GM19438 (cell line): ENCODE data around the gene ACER3.
A peak's percentile ranks its signal among the peaks of the same experiment; 100 is the strongest.
"Not testable (repeated sequence)": the region's sequence is repeated elsewhere in the genome, so short reads cannot be mapped to it uniquely, and the experiment has no call there.

Experiments used
- ATAC-seq: cut with Tn5 transposase; IDR thresholded peaks from one replicate; pipeline ENCODE4 v1.9.1; 2021; ENCODE audit warnings: low read depth; ENCODE audit not compliant: unreplicated experiment

The ACER3 gene

DNA sequence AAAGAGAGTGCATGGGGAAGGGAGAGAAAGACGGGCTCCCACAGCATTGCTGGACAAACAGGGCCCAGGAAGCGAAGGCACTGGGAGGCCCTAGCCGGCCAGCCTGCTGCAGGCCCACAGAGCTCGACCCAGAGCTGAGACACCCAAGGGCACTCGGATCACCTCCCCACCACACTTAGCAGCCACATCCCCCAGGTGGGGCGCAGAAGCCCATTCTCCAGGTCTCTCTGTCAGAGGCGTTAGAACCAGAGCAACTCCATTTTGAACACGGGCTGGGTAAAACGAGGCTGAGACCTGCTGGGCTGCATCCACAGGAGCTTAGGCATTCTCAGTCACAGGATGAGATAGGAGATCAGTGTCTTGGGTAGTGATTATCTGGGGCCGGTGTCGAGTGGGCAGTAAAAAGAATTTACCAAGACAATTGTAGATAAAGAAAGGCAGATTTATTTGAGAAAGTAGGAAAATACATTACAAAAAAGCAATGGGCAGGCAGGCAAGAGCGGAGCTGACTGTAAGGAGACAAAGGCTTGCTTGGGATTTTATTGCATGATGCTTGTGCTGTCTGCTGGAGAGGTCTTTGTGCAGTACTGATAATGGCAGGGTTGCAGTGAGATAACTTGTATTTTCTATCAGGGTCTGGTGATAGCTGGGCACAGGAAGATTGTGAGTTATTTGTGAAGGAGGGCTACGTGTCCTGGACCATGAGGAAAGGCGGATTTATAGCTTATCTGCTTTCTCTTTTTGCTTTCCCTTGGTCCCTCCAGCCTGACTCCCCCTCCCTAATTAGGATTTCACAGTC lies 192.7 kb downstream of the ACER3 start:
- ATAC-seq = no peak

DNA sequence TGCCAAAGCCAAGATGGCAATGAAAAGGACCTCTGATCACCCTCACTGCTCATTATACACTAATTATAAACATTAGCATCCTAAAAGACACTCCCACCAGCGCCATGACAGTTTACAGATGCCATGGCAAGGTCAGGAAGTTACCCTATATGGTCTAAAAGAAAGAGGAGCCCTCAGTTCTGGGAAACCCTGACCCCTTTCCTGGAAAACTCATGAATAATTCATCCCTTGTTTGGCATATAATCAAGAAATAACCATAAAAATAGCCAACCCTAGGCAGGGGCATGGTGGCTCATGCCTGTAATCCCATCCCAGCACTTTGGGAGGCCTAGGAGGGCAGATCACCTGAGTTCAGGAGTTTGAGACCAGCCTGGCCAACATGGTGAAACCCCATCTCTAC lies 193.4 kb downstream of the ACER3 start:
- no peak for ATAC-seq

DNA sequence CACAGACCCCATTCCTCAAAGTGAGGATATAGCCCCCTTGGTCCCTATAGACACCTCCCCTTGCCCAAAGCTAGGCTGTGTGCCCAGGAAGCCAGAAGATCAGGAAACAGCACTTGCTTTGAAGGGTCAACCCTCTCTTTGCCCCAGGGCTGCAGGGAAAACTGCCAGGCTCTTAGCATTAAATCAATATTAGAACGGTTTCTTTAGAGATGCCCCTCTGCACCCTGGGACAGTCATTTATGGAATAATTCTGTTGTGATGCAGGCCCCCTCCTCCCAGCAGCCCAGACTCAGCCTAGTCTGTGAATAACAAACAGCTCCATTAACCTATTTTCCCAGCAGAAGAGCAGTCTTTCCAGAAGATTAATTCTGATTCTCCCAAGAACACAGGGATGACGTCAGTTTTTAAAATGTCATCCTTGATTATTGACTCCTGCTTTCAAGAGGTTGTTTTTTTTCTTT lies 194.4 kb downstream of the ACER3 start:
- no peak for ATAC-seq

DNA sequence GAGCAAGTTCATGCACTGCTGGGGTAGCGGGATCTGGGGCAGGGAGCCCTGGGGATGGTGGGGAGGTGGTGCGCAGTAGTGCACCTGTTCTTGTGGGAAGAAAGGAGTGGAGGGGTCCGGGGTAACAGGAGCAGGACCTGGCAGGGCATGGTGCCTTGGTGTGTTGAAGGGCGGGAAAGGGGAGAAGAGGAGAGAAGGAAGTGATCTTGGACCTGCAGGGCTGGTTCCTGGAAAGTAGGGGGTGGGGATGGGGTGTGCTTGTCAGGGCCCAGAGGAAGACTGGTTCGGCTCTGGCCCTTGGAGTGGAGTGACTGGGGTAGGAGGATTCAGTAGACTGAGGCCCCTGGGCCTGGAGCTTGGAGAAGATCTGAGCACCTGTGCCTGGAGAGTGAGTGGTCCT lies 195.2 kb downstream of the ACER3 start:
- no peak for ATAC-seq

DNA sequence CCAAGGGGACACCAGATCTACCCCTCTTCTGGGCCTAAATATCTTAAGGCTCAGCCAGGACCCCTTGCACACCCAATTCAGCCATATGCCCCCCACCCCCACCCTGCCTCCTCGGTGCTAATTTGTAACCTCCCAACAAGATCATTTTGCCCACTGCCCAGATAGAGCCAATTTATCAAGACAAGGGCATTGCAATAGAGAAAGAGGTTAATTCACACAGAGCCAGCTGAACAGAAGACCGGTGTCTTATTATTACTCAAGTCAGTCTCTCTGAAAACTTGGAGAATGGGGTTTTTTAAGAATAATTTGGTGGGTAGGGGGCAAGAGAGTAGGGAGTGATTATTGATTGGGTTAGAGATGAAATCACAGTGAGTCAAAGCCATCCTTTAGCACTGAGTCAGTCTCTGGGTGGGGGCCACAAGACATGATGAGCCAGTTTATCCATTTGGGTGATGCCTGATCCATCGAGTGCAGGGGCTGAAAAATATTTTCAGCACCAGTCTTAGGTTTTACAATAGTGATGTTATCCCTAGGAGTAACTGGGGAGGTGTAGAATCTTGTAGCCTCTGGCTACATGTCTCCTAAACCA lies 196.2 kb downstream of the ACER3 start:
- ATAC-seq = no peak

DNA sequence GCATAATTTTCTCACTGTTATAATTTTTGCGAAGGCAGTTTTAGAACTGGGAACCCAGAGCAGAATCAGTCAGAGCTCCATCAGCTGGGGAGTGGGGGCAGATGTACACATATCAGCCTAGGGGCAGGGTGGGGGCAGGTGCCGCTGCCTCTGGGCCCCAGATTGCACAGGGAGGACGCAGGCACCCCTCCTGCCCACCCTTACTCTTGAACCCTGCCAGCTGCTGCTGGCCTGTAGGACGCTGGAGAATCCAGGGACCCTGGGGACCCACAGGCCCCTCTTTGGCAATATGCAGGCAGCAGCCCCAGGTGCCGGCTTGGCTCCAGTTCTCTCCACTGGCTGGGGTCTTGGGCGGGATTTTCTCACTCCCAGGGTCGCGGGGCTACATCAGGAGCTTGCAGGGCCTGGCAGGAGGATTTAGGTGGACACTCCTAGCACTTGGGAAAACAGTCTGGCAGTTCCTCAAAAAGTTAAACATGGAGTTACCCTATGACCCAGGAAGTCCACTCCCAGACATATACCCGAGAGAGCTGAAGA lies 197.3 kb downstream of the ACER3 start:
- ATAC-seq = no peak

DNA sequence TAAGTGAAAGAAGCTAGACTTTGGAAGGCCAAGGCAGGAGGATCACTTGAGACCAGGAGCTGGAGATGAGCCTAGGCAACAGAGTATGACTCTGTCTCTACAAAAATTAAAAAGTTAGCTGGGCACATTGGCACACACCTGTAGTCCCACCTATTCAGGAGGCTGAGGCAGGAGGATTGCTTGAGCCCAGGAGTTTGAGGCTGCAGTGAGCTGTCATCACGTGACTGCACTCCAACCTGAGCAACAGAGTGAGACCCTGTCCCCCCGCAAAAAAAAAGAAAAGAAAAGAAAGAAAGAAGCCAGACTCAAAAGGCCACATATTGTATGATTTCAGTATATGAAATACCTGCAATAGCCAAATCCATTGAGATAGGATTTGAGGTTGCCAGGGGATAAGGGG lies 198.2 kb downstream of the ACER3 start:
- no peak for ATAC-seq

DNA sequence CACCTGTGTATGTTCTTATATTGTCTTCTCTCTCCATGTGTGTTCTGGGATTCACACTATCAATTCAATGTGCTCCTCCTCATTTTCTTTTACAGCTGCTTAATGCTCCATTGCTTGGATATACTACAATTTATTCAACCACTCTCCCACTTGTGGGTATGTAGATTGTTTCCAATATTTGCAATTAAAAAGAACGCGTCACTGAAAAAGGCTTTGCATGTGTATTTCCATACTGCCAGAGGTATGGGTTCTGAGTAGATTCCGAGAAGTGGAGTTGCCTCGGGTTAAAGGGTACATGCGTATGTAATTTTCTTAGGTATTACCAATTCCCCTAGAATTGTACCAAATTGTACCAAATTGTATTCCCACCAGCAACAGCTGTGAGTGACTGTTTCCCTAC lies 199.1 kb downstream of the ACER3 start:
- ATAC-seq = no peak

DNA sequence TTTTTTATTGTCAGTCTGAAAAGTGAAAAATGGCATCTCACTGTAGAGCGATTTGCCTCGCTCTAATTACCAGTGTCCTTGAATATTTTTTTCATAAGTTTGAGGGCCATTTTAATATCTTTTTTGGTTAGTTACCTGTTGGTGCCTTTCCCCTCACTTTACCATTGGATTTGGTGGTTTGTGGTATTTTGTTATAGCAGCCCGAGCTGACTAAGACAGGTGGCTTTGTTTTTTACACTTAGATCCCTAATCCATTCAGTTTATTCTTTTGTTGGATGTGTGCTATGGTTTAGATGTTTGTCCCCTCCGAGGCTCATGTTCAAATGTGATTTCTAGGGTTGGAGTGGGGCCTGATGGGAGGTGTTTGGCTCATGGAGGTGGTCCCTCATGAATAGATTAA lies 199.5 kb downstream of the ACER3 start:
- no peak for ATAC-seq

DNA sequence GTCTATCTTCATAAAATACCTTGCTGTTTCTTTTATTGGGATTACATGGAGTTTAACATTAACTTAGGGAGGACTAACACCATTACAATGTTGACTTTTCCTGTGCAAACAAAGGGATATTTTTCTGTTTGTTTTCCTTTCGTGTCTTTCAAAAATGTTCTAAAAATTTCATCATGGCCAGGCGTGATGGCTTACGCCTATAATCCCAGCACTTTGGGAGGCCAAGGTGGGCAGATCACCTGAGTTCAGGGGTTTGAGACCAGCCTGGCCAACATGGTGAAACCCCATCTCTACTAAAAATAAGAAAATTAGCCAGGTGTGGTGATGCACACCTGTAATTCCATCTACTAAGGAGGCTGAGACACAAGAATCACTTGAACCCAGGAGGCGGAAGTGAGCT lies 200.5 kb downstream of the ACER3 start:
- not testable (repeated sequence) for ATAC-seq

DNA sequence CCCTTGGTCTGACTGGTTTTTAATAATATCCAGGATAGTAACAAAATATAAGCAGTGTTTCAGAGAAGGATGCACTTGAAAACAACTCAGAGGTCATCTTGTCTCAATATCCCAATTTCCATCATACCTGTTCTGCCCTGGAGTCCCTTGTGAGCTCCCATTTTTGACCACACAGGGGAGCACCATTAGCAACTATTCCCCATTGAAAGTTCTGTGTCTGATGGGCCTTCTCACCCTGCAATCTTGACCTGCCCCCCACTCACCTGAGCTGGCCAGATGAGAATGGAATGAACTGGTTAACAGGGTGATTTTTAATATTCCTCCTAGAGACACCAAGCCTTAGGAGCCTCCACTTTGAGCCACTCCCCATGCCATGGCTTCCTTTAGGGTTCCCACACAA lies 202.2 kb downstream of the ACER3 start:
- no peak for ATAC-seq

DNA sequence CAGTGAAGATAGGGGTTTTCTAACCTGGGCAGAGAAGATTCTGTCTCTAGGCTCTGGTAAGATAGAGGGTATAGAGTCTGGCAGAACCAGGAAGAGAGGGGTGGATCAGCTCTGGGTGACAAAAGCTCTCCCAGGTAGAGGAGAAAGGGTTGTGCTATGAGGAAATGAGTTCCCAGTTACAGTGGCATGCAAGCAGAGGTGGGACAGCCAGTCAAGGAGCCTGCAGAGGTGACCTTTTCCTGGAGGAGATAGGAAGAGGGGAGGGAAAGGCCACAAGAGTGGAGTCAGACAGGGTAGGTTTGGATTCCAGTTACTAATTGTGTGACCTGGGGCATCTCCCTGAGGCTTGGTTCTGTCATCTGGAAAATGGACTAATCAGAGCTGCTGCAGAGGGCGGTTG lies 202.7 kb downstream of the ACER3 start:
- no peak for ATAC-seq

DNA sequence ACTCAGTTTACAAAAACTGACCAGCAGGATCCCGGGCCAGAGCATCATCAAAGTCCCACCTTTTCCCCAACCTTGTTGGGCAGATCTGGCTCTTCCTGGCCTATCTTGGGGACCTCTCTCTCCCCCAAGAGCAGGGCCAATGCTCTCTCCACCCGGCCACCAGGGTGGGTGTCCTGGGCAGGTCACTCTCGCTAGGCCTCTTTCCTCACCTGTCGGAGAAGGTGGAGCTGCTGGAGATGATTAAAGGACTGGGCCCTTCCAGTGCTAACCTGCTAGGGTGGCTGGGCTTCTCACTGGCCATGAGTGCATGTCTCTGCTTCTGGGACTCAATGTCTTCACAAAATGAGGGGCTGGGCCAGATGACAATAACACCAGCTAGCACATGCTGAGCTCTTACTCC lies 203.1 kb downstream of the ACER3 start:
- no peak for ATAC-seq

DNA sequence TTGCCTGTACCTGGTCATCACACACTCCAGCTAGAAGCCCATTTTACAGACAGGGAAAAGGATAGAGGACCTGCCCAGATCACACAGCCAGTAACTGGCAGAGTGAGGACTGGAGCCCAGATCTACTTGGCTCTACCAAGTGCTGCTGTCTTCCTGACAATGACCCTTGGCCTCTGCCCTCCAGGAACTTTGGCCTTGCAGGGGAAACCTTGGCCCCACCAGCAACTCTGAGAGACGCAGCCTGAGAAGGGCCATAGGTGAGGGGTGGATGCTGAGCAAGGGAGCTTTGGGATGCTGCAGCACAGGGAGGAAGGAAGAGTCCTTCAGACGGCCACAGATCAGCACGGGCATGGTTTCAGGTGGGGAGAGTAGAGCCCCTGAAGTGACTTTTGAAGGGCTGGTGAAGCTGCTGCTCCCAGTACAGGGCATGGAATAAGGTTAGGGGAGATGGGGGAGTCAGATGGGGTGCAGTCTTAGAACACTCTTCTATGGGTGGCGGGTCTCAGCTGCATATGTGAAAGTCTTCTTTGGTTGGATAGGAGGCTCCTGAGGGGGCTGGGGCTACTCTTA lies 204.0 kb downstream of the ACER3 start:
- ATAC-seq = no peak

DNA sequence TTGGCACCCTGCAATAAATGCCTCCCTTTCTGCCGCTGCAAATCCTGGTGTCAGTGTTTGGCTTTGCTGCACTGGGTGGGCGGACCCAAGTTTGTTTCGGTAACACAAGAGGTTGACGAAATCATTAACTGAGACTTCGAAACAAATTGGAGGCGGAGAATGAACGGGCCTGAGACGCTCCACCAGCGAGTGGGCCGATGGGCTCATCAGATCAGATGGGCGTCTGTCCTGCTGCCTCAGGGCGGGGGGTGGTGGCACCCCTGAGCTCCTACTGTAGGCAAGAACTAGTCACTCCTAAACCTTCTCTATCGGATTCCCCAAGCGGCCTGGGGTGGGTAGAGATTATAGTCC lies 205.1 kb downstream of the ACER3 start:
- ATAC-seq = no peak

DNA sequence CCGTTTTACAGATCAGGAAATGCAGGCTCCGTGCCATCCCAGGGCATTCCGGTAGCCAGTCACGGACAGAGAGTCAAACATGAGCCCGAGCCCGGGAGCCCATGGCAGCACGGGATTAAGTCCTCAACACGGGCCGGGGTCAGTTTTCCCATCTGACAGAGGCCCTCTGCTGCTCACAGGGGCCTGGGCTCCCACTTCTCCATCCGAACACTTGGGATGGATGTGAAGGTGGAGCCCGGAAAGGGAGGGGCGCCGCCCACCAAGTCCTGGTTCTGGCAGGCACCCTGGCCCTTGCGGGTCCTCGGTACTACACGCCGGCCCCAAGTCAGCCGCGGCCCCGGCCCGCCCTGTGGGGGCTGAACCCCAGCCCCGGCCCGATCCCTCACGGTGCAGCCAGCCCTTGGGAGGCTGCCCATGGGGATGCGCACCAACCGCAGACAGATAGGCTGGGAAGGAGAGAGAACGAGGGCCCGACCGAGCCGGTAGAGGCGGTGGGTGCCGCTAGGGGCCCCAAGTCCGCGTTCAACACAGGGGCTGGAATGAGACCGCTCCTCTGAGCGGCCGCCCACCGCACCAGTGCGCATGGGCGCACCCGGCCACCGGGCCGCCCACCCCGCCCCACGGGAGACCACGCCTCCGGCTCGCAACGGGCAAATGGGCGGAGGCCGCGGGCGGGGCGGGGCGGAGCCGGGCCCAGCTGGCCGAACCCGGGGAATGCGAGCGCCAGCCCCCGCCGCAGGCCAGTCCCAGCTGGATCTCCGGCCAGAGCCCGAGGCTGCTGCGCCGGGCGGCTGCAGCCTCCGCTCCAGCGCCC lies 205.7 kb downstream of the ACER3 start, which contains the start of gene CAPN5:
Gene CAPN5, plus strand, starts transcription at position 743 of the 814 bp plus-strand sequence. CDS start 17,916 bp downstream, outside the sequence.
- peak; percentile 84 for ATAC-seq

DNA sequence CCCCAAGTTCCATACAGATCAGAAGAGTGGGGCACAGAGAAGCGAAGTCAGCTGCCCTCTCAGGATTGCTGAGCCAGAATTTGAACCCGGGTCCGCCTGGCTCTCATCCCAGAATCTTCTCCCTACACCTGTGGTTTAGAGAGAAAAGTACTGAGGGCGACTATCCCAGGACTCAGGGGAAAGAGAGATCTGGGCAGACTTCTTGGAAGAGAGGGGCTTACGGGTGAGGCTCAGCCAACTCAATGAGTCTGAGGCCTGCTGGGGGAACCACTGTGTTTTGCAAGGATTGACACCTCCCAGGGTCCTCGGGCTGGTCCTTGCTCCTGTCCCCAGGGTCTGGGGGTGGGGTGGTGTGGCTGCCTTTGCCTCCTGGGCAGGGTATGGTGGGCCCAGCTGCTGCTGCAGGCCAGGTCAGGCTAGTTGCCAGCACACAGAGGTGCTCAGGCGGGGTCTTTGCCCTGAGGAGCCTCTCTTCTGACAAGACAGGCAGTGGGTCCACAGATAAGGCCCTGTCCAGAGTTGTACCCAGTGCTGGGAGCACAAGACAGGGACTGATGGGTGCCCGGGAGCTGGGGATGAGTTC lies 207.2 kb downstream of the ACER3 start:
- ATAC-seq = no peak

DNA sequence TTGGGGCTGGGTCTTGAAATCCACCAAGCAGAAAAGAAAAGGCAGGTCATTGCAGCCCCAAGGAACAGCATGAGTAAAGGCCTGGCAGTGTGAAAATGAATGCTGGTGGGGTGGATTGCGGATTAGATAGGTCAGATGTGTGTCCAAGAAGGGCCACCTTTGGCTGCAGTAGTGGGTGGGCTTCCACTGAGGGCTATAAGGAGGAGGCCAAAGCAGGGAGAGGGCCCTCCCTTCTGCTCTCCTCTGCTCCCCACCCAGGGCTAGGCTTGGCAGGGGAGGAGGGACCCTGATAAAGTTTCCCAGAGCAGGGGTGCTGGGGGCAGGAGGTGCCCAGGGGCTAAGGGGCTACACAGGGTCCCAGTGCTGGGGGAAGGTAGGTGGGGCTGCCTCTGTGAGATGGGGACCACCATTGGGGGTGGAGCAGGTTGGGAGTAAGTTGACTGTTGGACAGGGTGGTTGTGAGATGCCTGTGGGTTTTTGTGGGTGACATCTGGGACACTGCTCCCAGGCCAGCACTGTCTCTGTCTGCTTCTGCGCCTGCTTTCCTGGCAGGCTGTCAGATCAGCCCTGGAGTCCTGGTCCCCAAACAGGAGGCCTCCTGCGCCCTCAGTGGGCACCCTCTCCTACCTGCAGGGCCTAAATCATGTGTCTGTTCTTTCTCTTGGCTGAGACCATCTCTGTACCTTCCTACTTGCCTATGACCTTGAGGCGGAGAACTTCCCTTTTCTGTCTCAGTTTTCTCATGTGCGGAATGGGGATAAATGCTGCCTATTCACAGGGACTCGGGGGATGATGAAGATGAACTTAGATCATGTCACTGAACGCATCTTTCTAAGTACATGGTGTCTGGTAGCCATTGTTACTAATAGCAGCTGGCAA lies 208.0 kb downstream of the ACER3 start:
- no peak for ATAC-seq

DNA sequence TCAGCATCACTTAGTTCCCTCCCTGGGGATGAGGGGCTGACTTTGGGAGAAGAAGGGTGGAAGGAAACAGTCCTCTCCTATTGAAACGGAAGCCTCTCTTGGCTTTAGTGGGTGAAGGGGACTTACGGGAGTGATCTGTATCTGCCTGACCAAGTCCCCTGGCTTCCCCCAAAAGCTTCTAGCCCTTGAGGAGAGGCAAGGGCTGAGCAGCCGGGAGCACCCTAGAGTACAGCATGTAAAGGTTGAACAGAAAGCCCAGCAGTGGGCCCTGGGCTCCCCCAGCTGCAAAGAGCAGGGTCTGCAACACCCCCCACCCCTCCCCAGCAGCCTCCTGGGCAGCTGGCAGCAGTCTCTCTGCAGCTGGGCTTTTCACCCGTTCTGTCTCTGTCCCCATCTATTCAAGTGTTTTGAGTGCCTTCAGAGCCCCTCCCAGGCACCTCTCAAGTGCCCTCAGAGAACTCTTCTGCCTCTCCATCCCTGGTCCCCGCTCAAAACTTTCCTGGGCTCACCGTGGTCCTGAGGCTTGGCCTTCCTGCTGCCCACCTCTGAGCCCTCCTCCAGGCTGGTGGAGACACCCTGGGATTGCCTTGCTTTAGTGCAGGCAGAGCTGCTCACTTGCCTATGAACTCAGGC lies 208.7 kb downstream of the ACER3 start:
- ATAC-seq = no peak
